Retina (tissue), 1 donor: ENCODE measurements around the gene BRMS1.
"Not testable (repeated sequence)": the region's sequence is repeated elsewhere in the genome, so short reads cannot be mapped to it uniquely, and the experiment has no call there.

Experiments used
- DNase-seq: peaks from one replicate; pipeline ENCODE4 v3.0.0-alpha.2; 2016

BRMS1 gene, protein sequence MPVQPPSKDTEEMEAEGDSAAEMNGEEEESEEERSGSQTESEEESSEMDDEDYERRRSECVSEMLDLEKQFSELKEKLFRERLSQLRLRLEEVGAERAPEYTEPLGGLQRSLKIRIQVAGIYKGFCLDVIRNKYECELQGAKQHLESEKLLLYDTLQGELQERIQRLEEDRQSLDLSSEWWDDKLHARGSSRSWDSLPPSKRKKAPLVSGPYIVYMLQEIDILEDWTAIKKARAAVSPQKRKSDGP

GRCh38 chr11:66344550-66345315 is at the start of gene BRMS1:
Gene BRMS1, minus strand, starts transcription at chr11:66345104. Its CDS starts 2,870 bp downstream, at chr11:66342234.
- DNase-seq, result peak; percentile 95

DNA sequence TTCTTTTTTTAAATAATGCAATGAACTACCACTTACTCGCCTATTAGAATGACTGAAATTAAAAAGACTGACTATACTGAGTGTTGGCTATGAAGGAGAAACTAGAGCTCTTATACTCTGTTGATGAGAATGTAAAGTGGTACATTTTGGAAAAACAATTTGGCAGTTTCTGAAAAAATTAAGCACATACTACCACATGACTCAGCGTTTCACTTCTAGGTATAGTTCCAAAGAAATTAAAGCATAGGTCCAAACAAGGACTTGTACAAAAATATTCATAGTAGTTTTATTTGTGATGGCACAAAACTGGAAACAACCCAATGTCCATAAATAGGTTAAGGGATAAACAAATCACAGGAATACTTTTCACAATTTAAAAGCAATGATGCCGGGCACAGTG is 49.0 kb upstream of the BRMS1 start:
- no peak for DNase-seq

DNA sequence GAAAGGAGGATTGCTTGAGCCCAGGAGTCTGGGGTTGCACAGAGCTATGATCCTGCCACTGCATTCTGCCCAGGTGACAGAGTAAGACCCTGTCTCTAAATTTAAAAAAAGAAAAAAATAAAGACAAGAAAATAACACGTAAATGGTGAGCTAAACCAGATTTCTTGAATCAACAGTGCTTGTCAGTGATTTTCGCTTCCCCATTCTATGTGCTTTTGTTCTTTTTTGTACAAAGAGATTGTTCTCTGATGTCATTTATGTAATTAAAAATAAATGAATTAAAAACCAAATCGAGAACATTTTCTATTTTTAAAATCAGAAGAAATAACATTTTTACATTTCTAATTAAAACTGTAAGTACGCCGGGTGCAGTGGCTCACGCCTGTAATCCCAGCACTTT is 46.4 kb upstream of the BRMS1 start:
- no peak for DNase-seq

DNA sequence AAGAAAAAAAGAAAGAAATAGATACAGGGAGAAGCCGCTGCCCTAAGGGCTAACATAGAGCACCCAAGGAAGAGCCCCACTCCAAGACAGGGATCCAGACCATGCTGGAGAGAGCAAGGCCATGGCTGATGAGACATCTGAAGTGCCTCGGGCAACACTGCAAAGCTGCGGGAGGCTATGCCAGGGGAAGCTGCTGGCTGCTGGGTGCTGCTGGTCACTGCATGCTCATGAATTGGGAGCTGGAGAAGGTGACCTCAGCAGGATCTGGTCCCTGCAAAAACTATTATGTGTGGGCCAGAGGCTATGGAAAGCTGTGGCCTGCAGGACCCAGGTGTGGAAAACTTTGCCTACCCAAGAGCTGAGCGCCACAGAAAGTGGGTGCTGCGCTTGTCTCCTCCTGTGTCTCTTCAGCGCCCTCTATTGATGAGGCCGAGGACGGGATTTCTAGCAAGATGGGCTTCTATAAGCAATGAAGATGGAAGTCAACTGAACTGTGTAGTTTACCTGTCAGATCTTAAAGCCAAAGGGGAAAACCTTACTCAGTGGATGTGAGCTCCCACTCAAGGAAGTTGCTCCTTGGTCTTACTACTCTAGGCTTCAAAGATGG is 44.0 kb upstream of the BRMS1 start:
- DNase-seq, result peak; percentile 61

DNA sequence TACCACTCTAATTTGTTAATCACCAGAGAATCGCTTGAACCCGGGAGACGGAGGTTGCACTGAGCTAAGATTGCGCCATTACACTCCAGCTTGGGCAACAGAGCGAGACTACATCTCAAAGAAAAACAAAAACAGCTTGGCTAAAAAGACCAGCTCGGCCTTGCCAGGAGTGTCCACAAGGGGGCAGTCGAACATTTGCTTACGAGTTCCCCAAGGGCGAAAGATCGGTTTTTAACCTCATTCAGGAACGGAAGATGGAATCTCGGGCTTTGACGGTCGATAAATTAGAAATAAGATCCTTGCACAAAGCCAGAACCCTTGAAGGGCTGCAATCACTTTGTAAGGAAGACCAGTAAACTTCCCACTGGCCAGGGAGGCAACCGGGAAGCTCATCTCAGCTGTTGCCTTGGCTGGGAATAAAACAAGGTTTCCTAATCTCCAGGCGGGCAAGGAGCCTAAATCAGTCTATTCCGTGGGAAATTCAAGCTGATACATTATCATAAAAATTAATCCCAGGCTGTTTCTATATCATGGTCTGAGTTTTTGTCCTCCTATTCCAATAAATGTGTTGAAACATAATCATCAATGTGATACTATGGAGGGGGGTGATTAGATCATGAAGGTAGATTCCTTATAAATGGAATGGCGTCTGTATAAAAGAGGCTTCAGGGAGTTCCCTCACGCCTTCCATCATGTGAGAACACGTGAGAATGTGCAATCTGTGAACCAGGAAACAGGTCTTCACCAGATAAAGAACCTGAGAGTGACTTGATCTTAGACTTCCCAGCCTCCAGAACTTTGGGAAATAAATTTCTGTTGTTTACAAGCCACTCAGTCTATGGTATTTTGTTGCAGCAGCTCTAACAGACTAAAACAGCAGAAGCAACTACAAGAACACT is 41.5 kb upstream of the BRMS1 start:
- DNase-seq, result peak; percentile 91

DNA sequence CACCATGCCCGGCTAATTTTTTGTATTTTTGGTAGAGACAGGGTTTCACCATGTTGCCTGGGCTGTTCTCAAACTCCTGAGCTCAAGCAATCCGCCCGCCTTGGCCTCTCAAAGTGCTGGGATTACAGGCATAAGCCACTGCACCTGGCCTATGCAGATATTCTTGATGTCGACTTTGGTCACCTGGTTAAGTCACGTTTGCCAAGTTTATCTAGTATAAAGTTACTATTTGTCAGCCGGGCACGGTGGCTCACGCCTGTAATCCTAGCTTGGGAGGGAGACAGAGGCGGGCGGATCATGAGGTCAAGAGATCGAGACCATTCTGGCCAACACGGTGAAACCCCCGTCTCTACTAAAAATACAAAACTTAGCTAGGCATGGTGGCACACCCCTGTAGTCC is 39.4 kb upstream of the BRMS1 start:
- not testable (repeated sequence) for DNase-seq

- not testable (repeated sequence) for DNase-seq
These were observed 35.4 kb upstream of the BRMS1 start for GRCh38 chr11:66380264-66380663.

DNA sequence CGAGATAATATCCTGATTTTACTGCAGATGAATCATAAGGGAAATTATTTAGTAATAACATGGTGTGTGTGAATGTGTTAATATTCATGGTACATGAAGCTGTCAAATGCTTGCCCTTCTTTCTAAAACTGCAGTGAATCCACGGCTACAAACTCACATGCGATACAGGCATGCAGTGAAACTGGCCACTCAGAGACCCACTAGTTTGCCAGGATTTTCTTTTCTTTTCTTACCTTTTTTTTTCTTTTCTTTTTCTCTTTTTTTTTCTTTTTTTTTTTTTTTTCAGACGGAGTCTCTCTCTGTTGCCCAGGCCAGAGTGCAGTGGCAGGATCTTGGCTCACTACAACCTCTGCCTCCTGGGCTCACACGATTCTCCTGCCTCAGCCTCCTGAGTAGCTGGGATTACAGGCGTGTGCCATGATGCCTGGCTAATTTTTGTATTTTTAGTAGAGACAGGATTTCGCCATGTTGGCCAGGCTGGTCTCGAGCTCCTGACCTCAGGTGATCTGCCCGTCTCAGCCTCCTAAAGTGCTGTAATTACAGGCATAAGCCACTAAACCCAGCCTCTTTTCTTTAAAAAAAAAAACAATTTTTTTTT is 28.9 kb upstream of the BRMS1 start:
- DNase-seq, result not testable (repeated sequence)

GRCh38 chr11:66373265-66373664 is 28.4 kb upstream of the BRMS1 start:
- DNase-seq, result no peak

DNA sequence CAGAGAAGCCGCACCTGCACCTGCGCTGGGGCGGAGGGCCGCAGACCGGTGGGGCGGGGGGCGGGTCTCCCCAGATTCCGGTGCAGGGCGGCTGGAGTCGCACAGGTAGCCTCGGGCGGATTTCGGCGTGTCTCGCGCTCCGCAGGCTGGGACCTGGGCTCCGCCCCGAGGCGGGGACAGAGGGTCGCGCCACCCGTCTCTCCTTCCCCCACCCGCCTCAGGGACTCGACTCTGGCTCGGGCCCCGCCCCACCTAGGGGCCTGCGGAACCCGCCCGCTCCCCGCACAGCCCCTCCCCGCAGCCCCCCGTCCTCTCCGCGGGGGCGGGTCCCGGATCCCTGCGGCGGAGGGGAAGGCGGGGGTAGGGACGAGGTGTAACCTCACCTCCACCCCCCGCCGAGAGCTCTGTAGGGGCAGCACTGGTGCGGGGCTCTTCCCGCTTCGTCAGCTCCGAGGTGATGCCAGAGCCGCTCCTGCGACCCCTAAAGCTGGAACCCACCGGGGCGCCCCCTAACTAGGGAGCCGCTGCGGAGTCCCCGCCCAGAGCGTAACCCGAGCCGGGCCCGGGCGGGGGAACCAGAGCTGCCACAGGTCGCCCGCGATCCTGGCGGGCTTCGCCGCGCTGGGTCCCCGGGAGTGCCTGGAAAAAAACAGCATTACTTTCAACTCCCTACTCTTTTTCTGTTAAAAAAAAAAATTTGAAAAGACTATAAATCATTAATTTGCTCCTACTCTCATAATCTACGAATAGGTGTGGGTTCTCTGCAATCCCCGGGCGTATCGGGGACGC is 26.9 kb upstream of the BRMS1 start, which contains the start of gene SLC29A2:
TSS of gene SLC29A2 (minus strand) at position 134 of the 789 bp plus-strand sequence. CDS start 169 bp downstream, outside the sequence.
- DNase-seq, result peak; percentile 85

GRCh38 chr11:66369073-66369894 is 24.4 kb upstream of the BRMS1 start:
- DNase-seq, result no peak

DNA sequence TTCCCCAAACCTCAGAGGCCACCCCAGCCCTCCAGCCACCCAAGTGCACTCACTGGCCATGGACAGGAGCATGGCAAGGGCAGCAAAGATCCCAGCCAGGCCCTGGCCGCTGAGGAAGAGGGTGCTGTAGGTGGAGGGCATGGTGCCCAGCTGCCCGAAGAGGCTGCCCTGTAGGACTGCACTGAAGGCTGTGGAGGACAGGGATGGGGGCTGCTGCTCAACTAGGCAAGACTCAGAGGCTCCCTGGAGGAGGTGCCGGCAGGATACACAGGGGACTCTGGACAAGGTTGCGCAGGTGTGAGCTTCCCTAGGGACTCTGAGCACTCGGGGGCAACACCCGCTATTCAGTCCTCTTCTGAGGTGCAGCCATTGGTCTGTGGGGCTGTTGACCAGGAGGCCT is 23.6 kb upstream of the BRMS1 start:
- DNase-seq, result no peak

DNA sequence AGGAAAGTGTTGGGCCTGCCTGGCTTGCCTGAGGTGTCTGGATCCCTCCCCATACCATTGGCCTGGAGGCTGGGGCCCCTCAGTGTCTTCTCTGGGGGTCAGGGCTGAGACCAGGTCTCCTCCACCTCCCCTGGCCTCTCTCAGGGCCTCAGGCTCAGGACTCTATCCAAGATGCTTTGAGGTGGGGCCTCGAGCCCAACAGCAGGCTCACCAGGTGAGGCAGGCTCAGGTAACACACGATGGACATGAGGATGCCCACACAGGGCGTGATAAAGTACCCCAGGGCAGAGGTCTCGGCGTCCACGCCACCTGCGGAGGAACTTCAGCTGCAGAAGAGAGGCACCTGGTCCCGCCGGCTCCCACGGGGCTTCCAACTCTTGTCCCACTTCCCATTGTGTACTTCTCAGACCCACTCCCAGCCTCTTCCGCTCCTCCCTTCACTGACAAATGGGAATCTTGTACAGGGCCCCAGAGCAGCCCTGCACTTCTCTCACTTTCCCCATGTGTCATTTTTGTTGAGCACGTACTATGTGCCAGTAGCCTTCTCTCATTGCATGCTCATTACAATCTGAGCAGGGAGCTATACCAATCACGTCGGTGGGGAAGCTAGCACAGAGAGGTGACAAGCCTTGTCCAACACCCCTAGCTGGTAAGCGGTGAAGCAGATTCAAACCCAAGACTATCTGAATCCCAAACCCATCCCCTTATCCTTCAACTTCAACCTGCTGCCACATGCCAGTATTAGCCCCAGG is 22.8 kb upstream of the BRMS1 start:
- DNase-seq, result no peak

GRCh38 chr11:66366844-66367477 is 22.1 kb upstream of the BRMS1 start:
- DNase-seq, result no peak

DNA sequence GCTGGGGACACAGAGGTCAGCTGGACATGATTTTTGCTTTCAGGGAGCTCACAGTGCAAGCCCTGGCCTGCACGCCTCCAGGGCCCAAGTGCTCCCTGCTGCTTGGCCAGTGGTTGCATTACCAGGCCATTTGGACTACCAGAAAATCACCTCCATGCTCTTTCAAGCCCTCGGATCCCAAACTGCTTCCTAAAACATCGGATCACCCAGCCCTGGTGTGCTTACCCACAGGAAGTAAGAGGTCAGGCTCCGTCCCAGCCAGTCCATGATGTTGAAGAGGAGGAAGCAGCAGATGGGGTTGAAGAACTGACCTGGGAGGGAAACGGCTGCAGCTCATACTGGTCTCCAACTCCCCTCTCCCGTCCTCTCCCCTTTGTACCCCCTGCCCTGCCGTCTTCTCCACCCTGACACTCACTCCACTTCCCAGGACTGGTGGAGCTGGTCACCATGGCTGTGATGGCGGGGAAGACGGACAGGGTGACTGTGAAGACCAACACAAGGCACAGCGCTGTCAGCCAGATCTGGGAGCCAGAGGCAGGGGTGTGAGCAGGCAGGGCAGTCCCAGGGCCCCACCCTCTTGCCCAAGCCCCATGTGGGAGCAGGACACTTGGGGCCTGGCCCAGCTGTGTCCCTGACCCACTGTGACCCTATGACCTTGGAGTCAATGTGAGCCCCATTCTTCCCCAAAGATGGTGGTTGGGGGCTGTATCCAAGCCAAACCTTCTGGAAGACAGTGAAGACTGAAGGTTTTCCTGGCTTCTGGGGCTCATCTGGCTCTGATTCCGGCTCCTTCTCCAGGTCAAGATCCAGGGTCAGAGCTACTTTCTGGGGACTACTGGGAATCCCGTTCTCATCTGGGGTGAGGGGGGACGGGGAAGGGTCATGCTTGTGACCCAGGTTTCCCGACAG is 21.1 kb upstream of the BRMS1 start:
- DNase-seq, result no peak

GRCh38 chr11:66365166-66365565 is 20.3 kb upstream of the BRMS1 start:
- DNase-seq, result no peak

GRCh38 chr11:66363805-66364535 is 19.1 kb upstream of the BRMS1 start:
- DNase-seq, result no peak
